NB4 (cell line): Measurements from ENCODE around the gene DARS1.

Experiments used
- DNase-seq: peaks from one replicate; pipeline ENCODE4 v3.0.0; 2010; ENCODE audit warnings: low read depth
- H3K4me3 ChIP-seq: one replicate; pipeline ENCODE4 v1.5.1; 2011; ENCODE audit warnings: mild to moderate bottlenecking, low read depth, low read length, moderate library complexity
- MYC ChIP-seq: IDR thresholded peaks from 2 replicates; pipeline ENCODE4 v1.6.1; 2011; ENCODE audit warnings: low read depth, low read length
- POLR2A ChIP-seq: IDR thresholded peaks from 2 replicates; pipeline ENCODE4 v1.6.1; 2011; ENCODE audit warnings: mild to moderate bottlenecking; ENCODE audit not compliant: insufficient read length; ENCODE audit errors: extremely low read depth
- TF ChIP-seq, protein P1 (sequence below): IDR thresholded peaks from 2 replicates; pipeline ENCODE4 v1.6.1; 2011; ENCODE audit warnings: low read depth, low read length
- TF ChIP-seq, protein P2 (sequence below): IDR thresholded peaks from one replicate; pipeline ENCODE4 v1.5.1; 2012; ENCODE audit warnings: low read depth, low read length

DARS1 gene

DNA sequence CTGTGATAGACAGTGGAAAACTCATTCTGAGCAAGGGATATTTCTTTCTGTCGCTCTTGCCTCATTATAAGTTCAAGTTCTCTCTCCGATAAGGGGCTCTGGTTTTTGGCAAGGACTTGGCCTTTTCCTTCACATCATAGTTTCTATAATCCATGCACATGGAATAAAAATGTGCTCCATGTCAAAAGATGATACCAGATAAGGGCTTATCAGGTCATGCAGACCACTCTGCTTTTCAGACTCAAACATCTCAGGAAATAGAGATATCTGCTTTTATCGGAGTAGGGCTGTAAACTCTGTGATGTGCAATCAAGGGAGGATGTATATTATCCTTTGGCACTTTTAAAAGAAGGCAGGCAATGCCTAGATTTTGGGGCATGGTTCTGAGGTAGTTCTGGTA lies 45.0 kb upstream of the DARS1 start:
- TF ChIP-seq POLR2A, result no peak
- DNase-seq, result no peak
- H3K4me3 ChIP-seq, result no peak overlapping the region

- no peak for DNase-seq
- TF ChIP-seq, protein P1, sequence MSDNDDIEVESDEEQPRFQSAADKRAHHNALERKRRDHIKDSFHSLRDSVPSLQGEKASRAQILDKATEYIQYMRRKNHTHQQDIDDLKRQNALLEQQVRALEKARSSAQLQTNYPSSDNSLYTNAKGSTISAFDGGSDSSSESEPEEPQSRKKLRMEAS, result no peak
- TF ChIP-seq POLR2A, result no peak
- TF ChIP-seq MYC, result no peak
Measured at GRCh38 chr2:136029149-136029548, 43.7 kb upstream of the DARS1 start.

DNA sequence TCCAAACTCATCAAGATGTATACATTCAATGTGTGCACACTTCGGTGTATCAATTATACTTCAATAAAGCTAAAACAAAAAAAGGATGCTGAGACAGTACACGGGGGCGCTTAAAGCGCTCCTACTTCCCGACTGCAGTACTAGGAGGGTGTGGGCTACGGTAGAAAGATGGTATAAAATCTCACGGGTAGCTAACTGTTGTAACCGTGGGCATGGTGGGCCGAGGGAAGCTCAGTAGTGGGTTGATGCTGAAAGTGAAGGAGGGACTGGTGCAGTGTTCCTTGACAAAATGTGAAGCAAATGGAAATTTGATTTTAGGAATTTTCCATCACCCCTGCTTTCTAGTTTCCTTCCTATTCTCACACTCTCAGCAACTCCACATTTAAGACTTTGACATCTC lies 42.6 kb upstream of the DARS1 start:
- no peak overlapping the region for H3K4me3 ChIP-seq
- DNase-seq, result no peak
- TF ChIP-seq MYC (no peak), POLR2A (no peak)
- TF ChIP-seq, protein P1, result no peak

More at GRCh38 chr2:136029149-136029548, 43.7 kb upstream of the DARS1 start:
- no peak overlapping the region for H3K4me3 ChIP-seq

DNA sequence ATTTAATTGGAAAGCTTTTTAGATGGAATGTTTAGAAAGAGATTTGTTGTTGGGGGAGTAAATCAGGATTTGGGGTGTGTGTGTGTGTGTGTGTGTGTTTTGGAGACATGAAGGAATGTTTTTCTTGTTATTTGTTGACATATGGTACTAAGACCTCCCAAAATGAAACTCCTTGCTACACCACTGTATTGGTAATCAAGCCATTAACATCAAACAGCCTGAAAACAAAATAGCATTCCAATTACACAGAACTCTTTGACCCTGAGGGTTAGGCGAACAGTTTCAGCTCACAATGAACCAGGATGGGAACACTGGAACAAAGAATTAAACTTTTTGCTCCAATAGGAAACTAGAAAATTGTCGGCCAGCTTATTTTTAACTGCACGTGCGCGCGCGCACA lies 41.7 kb upstream of the DARS1 start:
- no peak for DNase-seq
- TF ChIP-seq, protein P1, result no peak
- TF ChIP-seq MYC (no peak), POLR2A (no peak)
- TF ChIP-seq, protein P2, sequence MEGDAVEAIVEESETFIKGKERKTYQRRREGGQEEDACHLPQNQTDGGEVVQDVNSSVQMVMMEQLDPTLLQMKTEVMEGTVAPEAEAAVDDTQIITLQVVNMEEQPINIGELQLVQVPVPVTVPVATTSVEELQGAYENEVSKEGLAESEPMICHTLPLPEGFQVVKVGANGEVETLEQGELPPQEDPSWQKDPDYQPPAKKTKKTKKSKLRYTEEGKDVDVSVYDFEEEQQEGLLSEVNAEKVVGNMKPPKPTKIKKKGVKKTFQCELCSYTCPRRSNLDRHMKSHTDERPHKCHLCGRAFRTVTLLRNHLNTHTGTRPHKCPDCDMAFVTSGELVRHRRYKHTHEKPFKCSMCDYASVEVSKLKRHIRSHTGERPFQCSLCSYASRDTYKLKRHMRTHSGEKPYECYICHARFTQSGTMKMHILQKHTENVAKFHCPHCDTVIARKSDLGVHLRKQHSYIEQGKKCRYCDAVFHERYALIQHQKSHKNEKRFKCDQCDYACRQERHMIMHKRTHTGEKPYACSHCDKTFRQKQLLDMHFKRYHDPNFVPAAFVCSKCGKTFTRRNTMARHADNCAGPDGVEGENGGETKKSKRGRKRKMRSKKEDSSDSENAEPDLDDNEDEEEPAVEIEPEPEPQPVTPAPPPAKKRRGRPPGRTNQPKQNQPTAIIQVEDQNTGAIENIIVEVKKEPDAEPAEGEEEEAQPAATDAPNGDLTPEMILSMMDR, result no peak
- no peak overlapping the region for H3K4me3 ChIP-seq

- H3K4me3 ChIP-seq, result no peak overlapping the region
- TF ChIP-seq, protein P2, result no peak
- TF ChIP-seq, protein P1, result no peak
- no peak for TF ChIP-seq MYC
- DNase-seq, result no peak
Measured at GRCh38 chr2:136025057-136025973, 39.9 kb upstream of the DARS1 start.

DNA sequence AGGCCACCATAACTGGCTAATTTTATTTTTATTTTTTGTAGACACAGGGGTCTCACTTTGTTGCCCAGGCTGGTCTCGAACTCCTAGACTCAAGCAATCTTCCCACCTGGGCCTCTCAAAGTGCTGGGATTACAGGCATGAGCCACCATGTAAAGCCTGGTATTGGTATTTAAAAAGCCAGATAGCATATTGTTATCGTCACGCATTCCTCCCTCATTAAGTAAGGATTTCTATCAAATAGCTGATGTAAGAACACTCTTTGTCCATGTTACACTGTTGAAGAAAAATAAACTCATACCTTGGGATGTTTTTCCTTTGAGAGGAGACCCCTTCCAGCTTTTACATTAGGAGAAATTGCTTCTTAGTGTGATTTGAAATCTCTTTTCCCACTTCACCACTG lies 39.2 kb upstream of the DARS1 start:
- no peak overlapping the region for H3K4me3 ChIP-seq
- no peak for DNase-seq
- TF ChIP-seq MYC (no peak), POLR2A (no peak)
- TF ChIP-seq, protein P1, result no peak
- TF ChIP-seq, protein P2, result no peak

GRCh38 chr2:136024185-136024584 lies 38.8 kb upstream of the DARS1 start:
- TF ChIP-seq, protein P2, result peak; percentile 18
- TF ChIP-seq POLR2A, result no peak
- no peak for DNase-seq
- H3K4me3 ChIP-seq, result no peak overlapping the region
